HCT116 (cell line): Measurements from ENCODE around the gene PYGO2. TPM values are rescaled to one million over a fixed set of nuclear protein-coding genes. Genes with fewer than 3 reads are reported as not detected.

Source experiments
- ATAC-seq: fragments of 200-7000 bp; cut with Tn5 transposase; 2 replicates; pipeline ENCODE4 v1.9.1; 2020; ENCODE audit warnings: mild to moderate bottlenecking, moderate library complexity
- BruUV-seq: library from RNA; stranded (reverse); fragments of 400-500 nt; replicated peaks from 2 replicates; lab custom pipeline; 2021; lab: Mats Ljungman, UMichigan
- CTCF ChIA-PET: fragments of 300-600 bp; sonication (Branson Sonifier 250); formaldehyde crosslinking; loops from one replicate; lab custom pipeline; 2021; ENCODE audit warnings: antibody characterized with exemption; lab: Charles Lee
- POLR2A ChIA-PET: fragments of 300-600, 350-600 bp; sonication (Branson Sonifier 250); formaldehyde crosslinking; loops from one replicate; lab custom pipeline; 2021; ENCODE audit warnings: antibody characterized with exemption; lab: Charles Lee
- RAD21 ChIA-PET, 2 experiments: fragments of 300-600 bp; sonication (Branson Sonifier 250); formaldehyde crosslinking; loops; one replicate each; lab custom pipeline; 2023; ENCODE audit warnings: low total read pairs in 2 of 2; ENCODE audit not compliant: uncharacterized antibody in 2 of 2, unreplicated experiment in 2 of 2, low non-redundant PET in 1 of 2; lab: Charles Lee
- DNase-seq: peaks from one replicate; pipeline ENCODE4 v3.0.0-alpha.2; 2010; ENCODE audit warnings: low read depth, low spot score
- H2AFZ ChIP-seq: fragments of 200-600 bp; shearing (Covaris generic), sonication (generic); 2 replicates; pipeline ENCODE4 v1.6.1; 2017; ENCODE audit warnings: low read depth, mixed run types, mixed read lengths, antibody characterized with exemption, low read length; ENCODE audit not compliant: poor library complexity, severe bottlenecking
- H3K27ac ChIP-seq: 2 replicates; pipeline ENCODE4 v1.5.1; 2012; ENCODE audit warnings: low read depth, low read length
- H3K27me3 ChIP-seq: fragments of 200-600 bp; sonication (generic); 2 replicates; pipeline ENCODE4 v1.6.1; 2016; ENCODE audit warnings: mixed run types, low read length, mixed read lengths; ENCODE audit not compliant: insufficient read depth
- H3K36me3 ChIP-seq, 2 experiments: fragments of 200-500 bp in 1 of 2; fragments of 200-600 bp in 1 of 2; sonication (Bioruptor generic) in 1 of 2; sonication (generic) in 1 of 2; 2 replicates each; pipeline versions ENCODE4 v1.5.1 to v1.6.1; 2014 to 2016; ENCODE audit warnings: low read length in 2 of 2, inconsistent platforms in 1 of 2, mixed read lengths in 1 of 2, mixed run types in 1 of 2; ENCODE audit not compliant: insufficient read depth in 2 of 2, control insufficient read depth in 1 of 2
- H3K4me1 ChIP-seq, 2 experiments: fragments of 200-600 bp in 1 of 2; sonication (generic) in 1 of 2; 2 replicates each; pipeline versions ENCODE4 v1.5.1 to v1.6.1; 2012 to 2017; ENCODE audit warnings: low read length in 2 of 2, inconsistent platforms in 1 of 2, mild to moderate bottlenecking in 1 of 2, mixed read lengths in 1 of 2, mixed run types in 1 of 2, moderate library complexity in 1 of 2; ENCODE audit not compliant: insufficient read depth in 2 of 2, control insufficient read depth in 1 of 2
- H3K4me2 ChIP-seq: fragments of 200-600 bp; sonication (generic); 2 replicates; pipeline ENCODE4 v1.6.1; 2017; ENCODE audit warnings: mixed run types, low read length, mixed read lengths
- H3K4me3 ChIP-seq, 2 experiments: fragments of 200-600 bp in 1 of 2; sonication (generic) in 1 of 2; replicated peaks in 1 of 2; 2 replicates each; pipeline ENCODE4 v1.5.1; 2011 to 2016; ENCODE audit warnings: low read length in 2 of 2, control low read depth in 1 of 2, low read depth in 1 of 2, mild to moderate bottlenecking in 1 of 2, mixed read lengths in 1 of 2, mixed run types in 1 of 2
- H3K79me2 ChIP-seq: fragments of 200-600 bp; sonication (generic); 2 replicates; pipeline ENCODE4 v1.6.1; 2017; ENCODE audit warnings: mild to moderate bottlenecking, mixed run types, low read length, moderate library complexity, mixed read lengths; ENCODE audit not compliant: insufficient read depth
- H3K9ac ChIP-seq: fragments of 200-600 bp; sonication (generic); 2 replicates; pipeline ENCODE4 v1.6.1; 2016; ENCODE audit warnings: low read length, mixed read lengths
- H3K9me2 ChIP-seq: fragments of 200-600 bp; sonication (generic), shearing (Covaris generic); 2 replicates; pipeline ENCODE4 v1.6.1; 2017; ENCODE audit warnings: mixed run types, mild to moderate bottlenecking, moderate library complexity; ENCODE audit not compliant: insufficient read depth
- H3K9me3 ChIP-seq, 2 experiments: fragments of 200-500 bp in 1 of 2; fragments of 200-600 bp in 1 of 2; sonication (Bioruptor generic) in 1 of 2; sonication (generic) in 1 of 2; 2 replicates each; pipeline ENCODE4 v1.6.1; 2014 to 2017; ENCODE audit warnings: low read length in 2 of 2, mixed read lengths in 2 of 2, inconsistent platforms in 1 of 2, low read depth in 1 of 2, mild to moderate bottlenecking in 1 of 2, mixed run types in 1 of 2, moderate library complexity in 1 of 2; ENCODE audit not compliant: control insufficient read depth in 1 of 2, insufficient read depth in 1 of 2
- H4K20me1 ChIP-seq: fragments of 200-600 bp; sonication (generic), shearing (Covaris generic); 2 replicates; pipeline ENCODE4 v1.6.1; 2017; ENCODE audit warnings: mixed run types, mild to moderate bottlenecking, moderate library complexity; ENCODE audit not compliant: insufficient read depth
- CEBPB ChIP-seq: IDR thresholded peaks from 2 replicates; pipeline ENCODE4 v1.6.1; 2012; ENCODE audit warnings: low read depth
- EGR1 ChIP-seq: IDR thresholded peaks from 2 replicates; pipeline ENCODE4 v1.6.1; 2012; ENCODE audit warnings: low read depth
- EZH2 ChIP-seq: fragments of 200-600 bp; sonication (generic); IDR thresholded peaks from 2 replicates; pipeline ENCODE4 v1.6.1; 2017; ENCODE audit warnings: antibody characterized with exemption, mixed run types
- EZH2phosphoT487 ChIP-seq: fragments of 200-600 bp; IDR thresholded peaks from 2 replicates; pipeline ENCODE4 v1.6.1; 2018; ENCODE audit warnings: antibody characterized with exemption, borderline replicate concordance
- JUND ChIP-seq: IDR thresholded peaks from 2 replicates; pipeline ENCODE4 v1.6.1; 2012
- POLR2A ChIP-seq: IDR thresholded peaks from 2 replicates; pipeline ENCODE4 v1.7.0; 2011; ENCODE audit warnings: borderline replicate concordance; ENCODE audit not compliant: insufficient read depth, insufficient read length; ENCODE audit errors: extremely low read depth
- POLR2AphosphoS5 ChIP-seq: IDR thresholded peaks from 2 replicates; pipeline ENCODE4 v1.6.1; 2011; ENCODE audit warnings: mild to moderate bottlenecking, low read depth, low read length, moderate library complexity
- RAD21 ChIP-seq: IDR thresholded peaks from 2 replicates; pipeline ENCODE4 v1.6.1; 2012; ENCODE audit warnings: low read depth, mild to moderate bottlenecking
- SP1 ChIP-seq: IDR thresholded peaks from 2 replicates; pipeline ENCODE4 v1.6.1; 2012; ENCODE audit warnings: low read depth
- SRF ChIP-seq: IDR thresholded peaks from 2 replicates; pipeline ENCODE4 v1.6.1; 2012; ENCODE audit warnings: low read depth
- TCF7L2 ChIP-seq: IDR thresholded peaks from 2 replicates; pipeline ENCODE4 v1.7.0; 2011; ENCODE audit warnings: borderline replicate concordance, inconsistent platforms; ENCODE audit not compliant: insufficient read depth, insufficient read length; ENCODE audit errors: extremely low read depth
- intact Hi-C: fragments of 100-400 bp; cut with micrococcal nuclease; formaldehyde crosslinking; loops from 2 replicates; pipeline ENCODE4 v1.10.0; 2022
- total RNA-seq: library from RNA; stranded (reverse); gene quantifications from one replicate; pipeline ENCODE4 v1.2.1, GENCODE V29; 2021; ENCODE audit not compliant: unreplicated experiment
- TF ChIP-seq, protein P1 (sequence below): IDR thresholded peaks from 2 replicates; pipeline ENCODE4 v1.6.1; 2012
- TF ChIP-seq, protein P2 (sequence below): IDR thresholded peaks from 2 replicates; pipeline ENCODE4 v1.6.1; 2012; ENCODE audit warnings: low read depth
- TF ChIP-seq, protein P3 (sequence below), 3 experiments: fragments of 200-600 bp in 1 of 3; sonication (generic) in 1 of 3; IDR thresholded peaks in 2 of 3; conservative IDR thresholded peaks in 1 of 3; 2 replicates each; pipeline ENCODE4 v1.5.1; 2012 to 2017; ENCODE audit warnings: low read depth in 2 of 3, low read length in 2 of 3, antibody characterized with exemption in 1 of 3, borderline replicate concordance in 1 of 3, control low read depth in 1 of 3, mild to moderate bottlenecking in 1 of 3, mixed read lengths in 1 of 3, mixed run types in 1 of 3, moderate library complexity in 1 of 3; ENCODE audit not compliant: insufficient read depth in 1 of 3

PYGO2 gene
- total RNA-seq, 1 experiment from 2014 or later = 37.2 TPM

DNA sequence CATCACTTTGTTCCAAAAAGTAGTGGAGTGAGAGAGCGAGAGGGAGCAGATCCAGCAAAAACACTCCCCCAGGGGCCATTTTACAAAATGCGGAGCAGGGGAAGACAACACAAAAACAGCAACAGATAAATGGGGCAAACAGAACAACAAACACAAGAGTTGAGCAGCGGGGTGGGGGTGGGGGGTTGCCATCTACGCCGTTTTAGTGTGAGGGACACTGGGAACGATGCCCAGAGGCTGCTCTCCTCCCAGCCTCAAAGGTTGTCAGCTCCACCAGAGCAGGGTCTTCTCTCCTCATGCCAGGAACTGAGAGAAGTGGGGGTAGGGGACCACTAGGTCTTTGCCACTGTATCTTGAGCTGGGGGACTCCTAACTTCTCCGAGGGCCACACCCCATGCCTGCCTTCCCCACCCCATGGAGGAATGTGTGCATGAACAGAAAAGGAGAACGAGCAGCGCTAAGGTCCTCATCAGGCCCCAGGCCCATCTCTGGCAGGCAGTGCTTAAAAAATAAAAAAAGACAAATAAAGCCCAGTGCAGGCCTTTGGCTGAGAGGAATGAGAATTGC, 4.4 kb downstream of the PYGO2 start:
- no peaks in the 10 kb centered on the region for H3K9me3 ChIP-seq
- H3K79me2 ChIP-seq = peaks cover 14% of the 10 kb centered on the region
- no peaks in the 10 kb centered on the region for H3K9me2 ChIP-seq
- peaks cover 18 to 43% of the 10 kb centered on the region in 2 experiments for H3K4me1 ChIP-seq
- intact Hi-C loops = no loop called here
- no peak for ATAC-seq
- POLR2A ChIA-PET = interaction anchor here (2.4 kb wide), 1 partner anchor 13 kb away, joined by 10 read pairs; the partner anchor contains the start of gene SHC1
- no peaks in the 10 kb centered on the region for H4K20me1 ChIP-seq
- CTCF ChIA-PET = no interaction called here
- no peak overlapping the region for H3K4me2 ChIP-seq
- peaks cover 3 to 13% of the 10 kb centered on the region in 2 experiments; a peak in 2 of 4 replicates for H3K36me3 ChIP-seq
- BruUV-seq = no TSS peak
- RAD21 ChIA-PET = no interaction called here
- TF ChIP-seq EGR1 (no peak), JUND (0 out of 2 replicates have a peak, but pooled peaks have one; percentile 10)
- TF ChIP-seq, all 23 proteins: peak for 1
- Histone ChIP-seq H3K27me3 (no peaks in the 10 kb centered on the region), H3K4me3 (no peak overlapping the region), H3K27ac (no peak overlapping the region), H3K9ac (no peak overlapping the region), H2AFZ (no peak overlapping the region)
- no peak for DNase-seq

DNA sequence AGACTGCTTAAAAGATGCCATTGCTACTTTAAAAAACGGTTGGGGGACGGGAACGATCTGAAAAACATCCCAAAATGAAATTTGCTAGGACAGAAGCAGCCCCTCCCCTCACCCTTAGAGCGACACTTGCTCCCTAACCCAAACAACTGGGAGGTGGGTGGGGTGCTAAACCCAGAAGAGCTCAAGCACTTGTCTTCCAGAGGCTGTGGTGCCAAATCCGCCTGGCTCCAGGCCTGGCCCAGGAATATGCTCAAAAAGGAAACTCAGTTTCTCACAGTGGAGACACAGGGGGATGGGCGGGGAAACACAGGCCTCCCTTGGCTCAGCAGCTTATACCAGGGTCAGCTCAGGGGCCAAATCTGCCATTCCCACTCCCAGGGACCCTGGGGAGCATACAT, 5.0 kb downstream of the PYGO2 start:
- H3K4me1 ChIP-seq = peaks cover 18 to 40% of the 10 kb centered on the region in 2 experiments
- peak overlapping the region; percentile 60 to 62 for H3K4me3 ChIP-seq
- H3K36me3 ChIP-seq = peaks cover 3 to 13% of the 10 kb centered on the region in 2 experiments; a peak in 2 of 4 replicates
- no peaks in the 10 kb centered on the region for H4K20me1 ChIP-seq
- H3K9me2 ChIP-seq = no peaks in the 10 kb centered on the region
- peak overlapping the region; percentile 87 for H3K4me2 ChIP-seq
- H2AFZ ChIP-seq = no peak overlapping the region
- H3K79me2 ChIP-seq = peaks cover 14% of the 10 kb centered on the region
- DNase-seq = no peak
- CTCF ChIA-PET = interaction anchor here (0.9 to 1.3 kb wide), 3 partner anchors 61 to 410 kb away, joined by 3 to 4 read pairs (median 4); partner anchors contain the start of gene ADAM15
- POLR2A ChIA-PET = interaction anchor here (2.4 kb wide), 1 partner anchor 14 kb away, joined by 10 read pairs; the partner anchor contains the start of gene SHC1
- RAD21 ChIA-PET = no interaction called here
- ATAC-seq = no peak
- H3K9me3 ChIP-seq = no peaks in the 10 kb centered on the region
- H3K9ac ChIP-seq = peak overlapping the region; percentile 56
- peak overlapping the region; percentile 5; the same call in 1 of the 2 replicates for H3K27ac ChIP-seq
- no peaks in the 10 kb centered on the region for H3K27me3 ChIP-seq
- no TSS peak for BruUV-seq
- intact Hi-C loops = no loop called here
- no peak for TF ChIP-seq POLR2A
- no peak for TF ChIP-seq SP1
- no peak; the same call in 1 of the 2 replicates for TF ChIP-seq POLR2AphosphoS5
- no peak for TF ChIP-seq TCF7L2
- TF ChIP-seq, protein P1, sequence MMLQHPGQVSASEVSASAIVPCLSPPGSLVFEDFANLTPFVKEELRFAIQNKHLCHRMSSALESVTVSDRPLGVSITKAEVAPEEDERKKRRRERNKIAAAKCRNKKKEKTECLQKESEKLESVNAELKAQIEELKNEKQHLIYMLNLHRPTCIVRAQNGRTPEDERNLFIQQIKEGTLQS = no peak
- TF ChIP-seq EGR1 = no peak
- TF ChIP-seq RAD21 = no peak
- TF ChIP-seq CEBPB = no peak
- no peak for TF ChIP-seq EZH2phosphoT487
- no peak for TF ChIP-seq SRF
- TF ChIP-seq, protein P2, sequence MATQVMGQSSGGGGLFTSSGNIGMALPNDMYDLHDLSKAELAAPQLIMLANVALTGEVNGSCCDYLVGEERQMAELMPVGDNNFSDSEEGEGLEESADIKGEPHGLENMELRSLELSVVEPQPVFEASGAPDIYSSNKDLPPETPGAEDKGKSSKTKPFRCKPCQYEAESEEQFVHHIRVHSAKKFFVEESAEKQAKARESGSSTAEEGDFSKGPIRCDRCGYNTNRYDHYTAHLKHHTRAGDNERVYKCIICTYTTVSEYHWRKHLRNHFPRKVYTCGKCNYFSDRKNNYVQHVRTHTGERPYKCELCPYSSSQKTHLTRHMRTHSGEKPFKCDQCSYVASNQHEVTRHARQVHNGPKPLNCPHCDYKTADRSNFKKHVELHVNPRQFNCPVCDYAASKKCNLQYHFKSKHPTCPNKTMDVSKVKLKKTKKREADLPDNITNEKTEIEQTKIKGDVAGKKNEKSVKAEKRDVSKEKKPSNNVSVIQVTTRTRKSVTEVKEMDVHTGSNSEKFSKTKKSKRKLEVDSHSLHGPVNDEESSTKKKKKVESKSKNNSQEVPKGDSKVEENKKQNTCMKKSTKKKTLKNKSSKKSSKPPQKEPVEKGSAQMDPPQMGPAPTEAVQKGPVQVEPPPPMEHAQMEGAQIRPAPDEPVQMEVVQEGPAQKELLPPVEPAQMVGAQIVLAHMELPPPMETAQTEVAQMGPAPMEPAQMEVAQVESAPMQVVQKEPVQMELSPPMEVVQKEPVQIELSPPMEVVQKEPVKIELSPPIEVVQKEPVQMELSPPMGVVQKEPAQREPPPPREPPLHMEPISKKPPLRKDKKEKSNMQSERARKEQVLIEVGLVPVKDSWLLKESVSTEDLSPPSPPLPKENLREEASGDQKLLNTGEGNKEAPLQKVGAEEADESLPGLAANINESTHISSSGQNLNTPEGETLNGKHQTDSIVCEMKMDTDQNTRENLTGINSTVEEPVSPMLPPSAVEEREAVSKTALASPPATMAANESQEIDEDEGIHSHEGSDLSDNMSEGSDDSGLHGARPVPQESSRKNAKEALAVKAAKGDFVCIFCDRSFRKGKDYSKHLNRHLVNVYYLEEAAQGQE = no peak
- TF ChIP-seq, protein P3, sequence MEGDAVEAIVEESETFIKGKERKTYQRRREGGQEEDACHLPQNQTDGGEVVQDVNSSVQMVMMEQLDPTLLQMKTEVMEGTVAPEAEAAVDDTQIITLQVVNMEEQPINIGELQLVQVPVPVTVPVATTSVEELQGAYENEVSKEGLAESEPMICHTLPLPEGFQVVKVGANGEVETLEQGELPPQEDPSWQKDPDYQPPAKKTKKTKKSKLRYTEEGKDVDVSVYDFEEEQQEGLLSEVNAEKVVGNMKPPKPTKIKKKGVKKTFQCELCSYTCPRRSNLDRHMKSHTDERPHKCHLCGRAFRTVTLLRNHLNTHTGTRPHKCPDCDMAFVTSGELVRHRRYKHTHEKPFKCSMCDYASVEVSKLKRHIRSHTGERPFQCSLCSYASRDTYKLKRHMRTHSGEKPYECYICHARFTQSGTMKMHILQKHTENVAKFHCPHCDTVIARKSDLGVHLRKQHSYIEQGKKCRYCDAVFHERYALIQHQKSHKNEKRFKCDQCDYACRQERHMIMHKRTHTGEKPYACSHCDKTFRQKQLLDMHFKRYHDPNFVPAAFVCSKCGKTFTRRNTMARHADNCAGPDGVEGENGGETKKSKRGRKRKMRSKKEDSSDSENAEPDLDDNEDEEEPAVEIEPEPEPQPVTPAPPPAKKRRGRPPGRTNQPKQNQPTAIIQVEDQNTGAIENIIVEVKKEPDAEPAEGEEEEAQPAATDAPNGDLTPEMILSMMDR (IDR thresholded peaks at IDR 0.05 in 2 of 3, conservative IDR thresholded peaks at IDR 0.05 in 1 of 3; ENCODE audit: borderline replicate concordance in 1 of 3, insufficient read depth in 1 of 3, low read depth in 2 of 3, low read length in 2 of 3) = no peak
- no peak for TF ChIP-seq EZH2
